ENCODE results near the gene INSRR. TPM values are rescaled to one million over a fixed set of nuclear protein-coding genes. Genes with fewer than 3 reads are reported as not detected.

The INSRR gene
- total RNA-seq, 4 donors from 2014 or later = not detected

DNA sequence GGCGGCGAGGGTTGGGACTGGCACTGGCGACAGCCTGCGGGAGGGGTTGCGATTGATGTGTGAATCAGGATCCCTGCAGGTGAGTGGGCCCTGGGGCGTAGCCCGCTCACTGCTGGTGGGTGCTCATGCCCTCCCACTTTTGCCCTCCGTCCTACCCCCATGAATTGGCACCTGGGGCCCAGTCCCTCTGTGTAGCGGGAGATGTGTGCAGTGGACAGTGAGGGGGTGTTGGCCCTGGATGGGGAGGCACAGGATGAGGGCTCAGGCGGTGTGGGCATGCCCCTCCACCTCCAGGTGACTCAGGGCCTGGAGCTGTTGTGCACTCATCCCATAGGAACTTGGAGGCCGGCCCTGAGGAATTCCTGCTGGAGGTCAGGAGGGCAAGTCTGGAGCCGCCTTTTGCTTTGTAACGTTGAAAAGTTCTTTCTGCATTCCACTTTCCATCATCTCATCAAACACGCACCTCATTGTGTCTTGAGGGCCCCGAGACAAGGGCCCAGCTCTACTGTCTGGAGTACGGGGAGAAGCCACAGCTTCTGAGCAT is 37.6 kb upstream of the INSRR start:
- no peak for DNase-seq (ENCODE audit: low spot score in 2 of 2)
- H3K27me3 ChIP-seq = peaks cover 16% of the 10 kb centered on the region

DNA sequence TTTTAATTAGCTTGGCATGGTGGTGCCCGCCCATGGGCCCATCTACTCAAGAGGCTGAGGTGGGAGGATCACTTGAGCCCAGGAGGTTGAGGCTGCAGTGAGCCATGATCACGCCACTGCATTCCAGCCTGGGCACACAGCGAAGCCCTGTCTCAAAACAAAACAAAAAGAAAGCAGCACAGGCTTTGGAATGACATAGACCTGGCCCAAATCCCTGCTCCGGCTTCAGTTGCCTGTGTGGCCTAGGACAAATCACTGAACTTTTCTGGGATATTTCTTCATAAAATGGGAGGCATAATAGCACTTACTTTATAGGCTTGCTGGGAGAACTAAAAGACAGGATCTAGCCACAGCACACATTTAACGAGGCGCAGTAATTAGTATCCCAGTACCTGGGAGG is 37.0 kb upstream of the INSRR start:
- 89% methylated on average over 6 of the region's 6 CpGs for WGBS
- Histone ChIP-seq H3K4me3 (no peak overlapping the region), H3K27me3 (peaks cover 16% of the 10 kb centered on the region), H3K9me3 (no peaks in the 10 kb centered on the region), H3K36me3 (no peaks in the 10 kb centered on the region), H3K27ac (no peak overlapping the region), H3K4me1 (peaks cover 43% of the 10 kb centered on the region)
- TF ChIP-seq, protein P1, sequence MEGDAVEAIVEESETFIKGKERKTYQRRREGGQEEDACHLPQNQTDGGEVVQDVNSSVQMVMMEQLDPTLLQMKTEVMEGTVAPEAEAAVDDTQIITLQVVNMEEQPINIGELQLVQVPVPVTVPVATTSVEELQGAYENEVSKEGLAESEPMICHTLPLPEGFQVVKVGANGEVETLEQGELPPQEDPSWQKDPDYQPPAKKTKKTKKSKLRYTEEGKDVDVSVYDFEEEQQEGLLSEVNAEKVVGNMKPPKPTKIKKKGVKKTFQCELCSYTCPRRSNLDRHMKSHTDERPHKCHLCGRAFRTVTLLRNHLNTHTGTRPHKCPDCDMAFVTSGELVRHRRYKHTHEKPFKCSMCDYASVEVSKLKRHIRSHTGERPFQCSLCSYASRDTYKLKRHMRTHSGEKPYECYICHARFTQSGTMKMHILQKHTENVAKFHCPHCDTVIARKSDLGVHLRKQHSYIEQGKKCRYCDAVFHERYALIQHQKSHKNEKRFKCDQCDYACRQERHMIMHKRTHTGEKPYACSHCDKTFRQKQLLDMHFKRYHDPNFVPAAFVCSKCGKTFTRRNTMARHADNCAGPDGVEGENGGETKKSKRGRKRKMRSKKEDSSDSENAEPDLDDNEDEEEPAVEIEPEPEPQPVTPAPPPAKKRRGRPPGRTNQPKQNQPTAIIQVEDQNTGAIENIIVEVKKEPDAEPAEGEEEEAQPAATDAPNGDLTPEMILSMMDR (IDR thresholded peaks at IDR 0.05) = no peak
- TF ChIP-seq EP300 (IDR thresholded peaks at IDR 0.05) (no peak), POLR2AphosphoS5 (IDR thresholded peaks at IDR 0.05) (no peak), POLR2A (IDR thresholded peaks at IDR 0.05) (no peak)
- no peak for DNase-seq (ENCODE audit: low spot score in 2 of 2)

More for the DNA sequence above, 37.6 kb upstream of the INSRR start:
- Histone ChIP-seq H3K27ac (no peak overlapping the region), H3K9me3 (no peaks in the 10 kb centered on the region), H3K4me3 (no peak overlapping the region), H3K36me3 (no peaks in the 10 kb centered on the region), H3K4me1 (peaks cover 45% of the 10 kb centered on the region)
- TF ChIP-seq EP300 (IDR thresholded peaks at IDR 0.05) = no peak
- TF ChIP-seq, protein P1 (IDR thresholded peaks at IDR 0.05) = no peak
- TF ChIP-seq POLR2A (IDR thresholded peaks at IDR 0.05) = no peak
- no peak for TF ChIP-seq POLR2AphosphoS5 (IDR thresholded peaks at IDR 0.05)
- WGBS = 75% methylated on average over 15 of the region's 16 CpGs

DNA sequence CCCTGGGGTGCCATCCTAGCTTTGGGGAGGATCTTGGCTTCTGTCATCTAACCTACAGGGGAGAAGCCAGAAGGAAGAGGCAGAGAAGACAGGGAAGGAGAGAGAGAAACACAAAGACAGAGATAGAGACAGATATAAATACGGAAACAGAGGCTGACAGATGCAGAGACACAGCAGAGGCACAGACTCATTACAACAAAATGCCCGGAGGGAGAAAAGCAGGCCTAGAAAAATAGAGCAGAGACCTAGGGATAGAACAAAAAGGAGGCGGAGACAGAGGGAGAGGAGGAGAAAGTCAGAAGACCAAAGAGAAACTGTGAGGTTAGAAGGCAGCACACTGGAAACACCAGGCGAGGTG is 36.5 kb upstream of the INSRR start:
- 78% methylated on average over 4 of the region's 4 CpGs for WGBS
- H3K9me3 ChIP-seq = no peaks in the 10 kb centered on the region
- H3K4me3 ChIP-seq = peak overlapping the region; percentile 46
- no peaks in the 10 kb centered on the region for H3K36me3 ChIP-seq
- DNase-seq (ENCODE audit: low spot score in 2 of 2) = no peak
- H3K27ac ChIP-seq = peak overlapping the region; percentile 86
- H3K27me3 ChIP-seq = peaks cover 16% of the 10 kb centered on the region
- H3K4me1 ChIP-seq = peaks cover 40% of the 10 kb centered on the region
- TF ChIP-seq, protein P1 (IDR thresholded peaks at IDR 0.05) = no peak
- TF ChIP-seq POLR2AphosphoS5 (IDR thresholded peaks at IDR 0.05) (no peak), POLR2A (IDR thresholded peaks at IDR 0.05) (no peak), EP300 (IDR thresholded peaks at IDR 0.05) (no peak)

DNA sequence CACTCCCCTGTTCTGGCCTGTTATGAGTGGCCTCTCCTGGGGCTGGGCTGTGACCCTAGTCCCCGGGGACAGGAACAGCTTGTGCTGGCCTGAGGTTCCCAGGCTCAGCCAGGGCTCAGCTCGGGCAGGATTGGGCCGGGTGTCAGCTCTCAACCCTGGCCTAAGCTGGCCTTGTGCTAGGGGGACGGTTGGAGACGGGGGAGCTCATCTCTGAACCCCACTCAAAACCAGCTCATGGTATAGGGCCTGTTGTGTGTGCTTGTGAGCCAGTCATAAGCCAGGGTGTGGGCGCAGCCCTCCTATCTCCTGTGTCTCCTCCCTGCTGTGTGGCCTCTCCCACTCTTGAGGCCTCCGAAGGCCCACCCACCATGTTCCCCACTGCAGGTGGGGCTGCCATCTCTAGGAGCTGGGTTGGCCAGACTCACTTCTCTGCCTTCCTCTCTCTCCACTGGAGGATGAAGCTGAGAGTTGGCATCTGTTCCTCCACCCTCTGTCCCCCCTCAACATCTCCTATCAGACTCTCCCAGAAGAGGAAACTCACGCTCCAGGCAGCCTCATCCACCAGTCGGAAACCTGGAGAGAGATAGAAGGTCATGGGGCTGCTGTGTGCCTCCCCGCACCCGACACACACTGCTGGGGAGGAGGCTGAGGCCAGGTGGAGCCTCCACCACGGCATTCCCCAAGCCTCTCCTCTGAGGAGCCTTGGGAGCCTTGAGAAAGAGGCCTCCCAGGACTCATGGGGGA is 36.0 kb upstream of the INSRR start:
- Histone ChIP-seq H3K27ac (peak overlapping the region; percentile 86), H3K27me3 (peaks cover 16% of the 10 kb centered on the region), H3K36me3 (no peaks in the 10 kb centered on the region), H3K4me3 (peak overlapping the region; percentile 46), H3K4me1 (peaks cover 35% of the 10 kb centered on the region), H3K9me3 (no peaks in the 10 kb centered on the region)
- WGBS = 67% methylated on average over 4 of the region's 12 CpGs
- DNase-seq (ENCODE audit: low spot score in 2 of 2) = no peak
- TF ChIP-seq, protein P1 (IDR thresholded peaks at IDR 0.05) = no peak
- TF ChIP-seq POLR2AphosphoS5 (IDR thresholded peaks at IDR 0.05) (no peak), POLR2A (IDR thresholded peaks at IDR 0.05) (no peak), EP300 (IDR thresholded peaks at IDR 0.05) (no peak)

DNA sequence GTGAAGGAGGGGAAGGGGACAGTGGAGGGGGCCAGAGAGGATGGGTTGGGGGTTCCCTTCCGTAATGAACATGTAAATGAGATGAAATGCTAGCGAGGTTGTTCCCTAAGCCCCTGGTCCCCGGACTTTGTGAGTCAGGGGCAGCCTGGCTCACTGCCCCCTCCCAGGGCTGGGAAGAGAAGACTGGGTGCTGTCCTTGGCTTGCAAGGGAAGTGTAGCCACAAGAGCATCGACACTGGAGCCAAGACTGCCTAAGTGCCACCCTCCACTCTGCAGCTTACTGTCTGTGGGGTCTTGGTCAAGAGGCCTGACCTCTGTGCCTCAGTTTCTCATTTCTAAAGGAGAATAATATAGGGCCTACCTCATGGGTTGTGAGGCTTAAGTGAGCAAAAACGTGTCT is 35.1 kb upstream of the INSRR start:
- Histone ChIP-seq H3K27me3 (peaks cover 12% of the 10 kb centered on the region), H3K4me1 (peaks cover 29% of the 10 kb centered on the region), H3K27ac (peak overlapping the region; percentile 86), H3K36me3 (no peaks in the 10 kb centered on the region), H3K9me3 (no peaks in the 10 kb centered on the region), H3K4me3 (peak overlapping the region; percentile 46)
- no peak for DNase-seq (ENCODE audit: low spot score in 2 of 2)
- 45% methylated on average over 5 of the region's 5 CpGs for WGBS
- no peak for TF ChIP-seq POLR2AphosphoS5 (IDR thresholded peaks at IDR 0.05)
- TF ChIP-seq POLR2A (IDR thresholded peaks at IDR 0.05) = no peak
- no peak for TF ChIP-seq EP300 (IDR thresholded peaks at IDR 0.05)
- TF ChIP-seq, protein P1 (IDR thresholded peaks at IDR 0.05) = no peak

Data from suprapubic skin (tissue), 4 donors.